Vagina (tissue), 2 donors: ENCODE results near the gene CFAP46. TPM values are rescaled to one million over a fixed set of nuclear protein-coding genes. Genes with fewer than 3 reads are reported as not detected.

Experiments used
- DNase-seq, 2 donors: peaks; one replicate each; pipeline ENCODE4 v3.0.0-alpha.2; 2017; ENCODE audit errors: extremely low spot score in 2 of 2
- H3K27ac ChIP-seq: fragments of 200-600 bp; sonication (generic); one replicate; pipeline ENCODE4 v1.5.1; 2019
- H3K27me3 ChIP-seq: fragments of 200-600 bp; sonication (generic); one replicate; pipeline ENCODE4 v1.5.1; 2019
- H3K36me3 ChIP-seq, 2 donors: fragments of 200-600 bp; sonication (generic); one replicate each; pipeline ENCODE4 v1.5.1; 2017 to 2019
- H3K4me1 ChIP-seq: fragments of 200-600 bp; sonication (generic); one replicate; pipeline ENCODE4 v1.5.1; 2019
- H3K4me3 ChIP-seq, 2 donors: fragments of 200-600 bp; sonication (generic); 1 replicate in 1 of 2; 2 replicates in 1 of 2; pipeline ENCODE4 v1.5.1; 2016 to 2019
- H3K9me3 ChIP-seq: fragments of 200-600 bp; sonication (generic); one replicate; pipeline ENCODE4 v1.5.1; 2019
- CTCF ChIP-seq, 3 experiments: fragments of 450-650 bp in 2 of 3; fragments of 200-600 bp in 1 of 3; sonication (generic) in 1 of 3; IDR thresholded peaks; one replicate each; pipeline ENCODE4 v1.5.1; 2017 to 2019; ENCODE audit warnings: antibody characterized with exemption in 3 of 3, mild to moderate bottlenecking in 2 of 3, moderate library complexity in 2 of 3
- POLR2A ChIP-seq, 2 donors: fragments of 450-650 bp; IDR thresholded peaks; one replicate each; pipeline ENCODE4 v1.6.1; 2017; ENCODE audit warnings: antibody characterized with exemption in 2 of 2, mild to moderate bottlenecking in 2 of 2, moderate library complexity in 2 of 2
- POLR2AphosphoS5 ChIP-seq, 2 donors: sonication (generic); formaldehyde crosslinking; IDR thresholded peaks; one replicate each; pipeline ENCODE4 v1.9.0; 2017; ENCODE audit warnings: antibody characterized with exemption in 2 of 2, mild to moderate bottlenecking in 2 of 2, low read depth in 1 of 2; ENCODE audit not compliant: insufficient read depth in 1 of 2
- intact Hi-C: fragments of 100-400 bp; cut with DNase I; formaldehyde crosslinking; loops from one replicate; pipeline ENCODE4 v1.15.1; 2023
- total RNA-seq: library from RNA; depleted of rRNA; stranded (reverse); fragments of >200 nt; gene quantifications from one replicate; pipeline ENCODE4 v1.2.3, GENCODE V29; 2016

The CFAP46 gene
- total RNA-seq, 1 donor from 2014 or later: not detected

DNA sequence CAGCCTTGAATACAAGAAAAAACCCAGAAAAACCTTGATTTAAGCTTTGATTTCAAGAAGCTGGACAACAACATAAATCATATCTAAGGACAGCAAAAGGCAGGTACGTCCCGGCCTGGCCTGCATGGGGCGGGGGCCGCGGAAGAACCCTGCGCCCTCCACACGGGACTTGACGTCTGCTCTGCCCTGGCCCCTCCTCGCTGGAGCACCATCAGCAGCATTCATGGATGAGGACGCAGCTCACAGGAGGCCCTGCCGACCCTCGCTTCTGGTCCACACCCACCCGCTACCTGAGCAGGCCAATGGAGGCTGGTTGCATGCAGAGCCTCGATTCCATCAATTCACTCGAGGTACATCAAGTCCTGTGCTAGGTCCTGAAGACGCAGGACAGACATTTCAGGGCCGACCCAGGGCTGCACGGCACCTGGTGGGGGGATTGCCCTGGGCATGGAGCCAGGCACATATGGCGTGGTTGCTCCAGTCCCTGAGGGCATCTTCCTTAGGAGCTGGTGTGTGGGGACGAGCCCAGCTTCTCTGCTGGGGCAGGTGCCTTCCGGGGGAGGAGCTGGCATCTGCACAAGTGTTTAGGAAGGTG, 93.3 kb downstream of the CFAP46 start:
- no peaks in the 10 kb centered on the region for H3K9me3 ChIP-seq
- TF ChIP-seq CTCF (IDR thresholded peaks at IDR 0.05) (no peak), POLR2A (IDR thresholded peaks at IDR 0.05) (no peak), POLR2AphosphoS5 (IDR thresholded peaks at IDR 0.05; ENCODE audit: insufficient read depth in 1 of 2, low read depth in 1 of 2) (no peak)
- H3K4me1 ChIP-seq: no peaks in the 10 kb centered on the region
- DNase-seq: no peak
- intact Hi-C loops: no loop called here
- H3K4me3 ChIP-seq: no peak overlapping the region
- no peaks in the 10 kb centered on the region for H3K36me3 ChIP-seq
- no peak overlapping the region for H3K27ac ChIP-seq
- no peaks in the 10 kb centered on the region for H3K27me3 ChIP-seq

DNA sequence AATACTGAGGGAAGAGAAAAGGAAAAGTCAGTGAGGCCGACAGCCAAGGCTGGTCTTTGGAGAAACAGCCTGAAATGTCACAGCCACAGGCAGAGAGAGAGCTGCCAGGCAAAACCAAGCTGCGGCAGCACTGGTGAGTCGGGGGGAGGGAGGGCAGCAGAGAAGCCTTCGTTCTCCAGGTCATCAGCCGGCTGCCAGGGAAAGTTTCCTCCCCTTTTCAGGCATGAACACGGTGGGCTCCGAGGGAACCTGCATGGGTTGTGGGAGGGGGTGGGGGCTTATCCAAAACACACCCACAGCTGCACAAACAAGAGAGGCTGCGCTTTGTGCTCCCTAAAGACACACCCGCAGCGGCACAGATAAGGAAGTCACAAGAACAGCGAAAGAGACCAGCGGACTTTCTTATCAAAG, 94.1 kb downstream of the CFAP46 start:
- intact Hi-C loops: no loop called here
- Histone ChIP-seq H3K27me3 (no peaks in the 10 kb centered on the region), H3K4me1 (no peaks in the 10 kb centered on the region), H3K36me3 (no peaks in the 10 kb centered on the region), H3K27ac (no peak overlapping the region), H3K4me3 (no peak overlapping the region), H3K9me3 (no peaks in the 10 kb centered on the region)
- DNase-seq: no peak
- no peak for TF ChIP-seq POLR2AphosphoS5 (IDR thresholded peaks at IDR 0.05; ENCODE audit: insufficient read depth in 1 of 2, low read depth in 1 of 2)
- no peak for TF ChIP-seq POLR2A (IDR thresholded peaks at IDR 0.05)
- TF ChIP-seq CTCF (IDR thresholded peaks at IDR 0.05): no peak

DNA sequence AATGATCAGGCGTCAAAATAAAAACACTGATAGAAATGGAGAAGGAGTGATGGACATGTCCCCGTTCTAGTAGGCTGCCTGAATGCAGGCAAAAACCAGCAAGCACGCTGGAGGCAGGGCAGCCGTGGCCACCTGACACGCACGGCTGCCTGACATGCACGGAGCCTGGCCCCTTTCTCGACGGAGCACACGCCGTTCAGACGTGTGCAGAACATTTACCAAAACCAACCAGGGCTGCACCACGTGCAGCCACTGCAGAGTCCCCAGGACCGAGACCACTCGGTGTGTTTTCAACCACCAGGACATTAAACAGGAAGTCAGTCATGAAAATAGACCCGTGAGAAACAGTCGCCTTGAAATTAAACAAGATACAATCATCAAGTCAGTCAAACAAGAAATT, 94.5 kb downstream of the CFAP46 start:
- H3K27me3 ChIP-seq: no peaks in the 10 kb centered on the region
- no peaks in the 10 kb centered on the region for H3K4me1 ChIP-seq
- no peak for TF ChIP-seq POLR2AphosphoS5 (IDR thresholded peaks at IDR 0.05; ENCODE audit: insufficient read depth in 1 of 2, low read depth in 1 of 2)
- no peak for TF ChIP-seq POLR2A (IDR thresholded peaks at IDR 0.05)
- TF ChIP-seq CTCF (IDR thresholded peaks at IDR 0.05): no peak
- intact Hi-C loops: no loop called here
- no peaks in the 10 kb centered on the region for H3K36me3 ChIP-seq
- no peak overlapping the region for H3K4me3 ChIP-seq
- no peak for DNase-seq
- no peaks in the 10 kb centered on the region for H3K9me3 ChIP-seq
- no peak overlapping the region for H3K27ac ChIP-seq

- Histone ChIP-seq H3K4me3 (no peak overlapping the region), H3K4me1 (no peaks in the 10 kb centered on the region), H3K27me3 (no peaks in the 10 kb centered on the region), H3K27ac (no peak overlapping the region), H3K36me3 (no peaks in the 10 kb centered on the region), H3K9me3 (no peaks in the 10 kb centered on the region)
- intact Hi-C loops: no loop called here
- TF ChIP-seq CTCF (IDR thresholded peaks at IDR 0.05) (no peak), POLR2AphosphoS5 (IDR thresholded peaks at IDR 0.05; ENCODE audit: insufficient read depth in 1 of 2, low read depth in 1 of 2) (no peak), POLR2A (IDR thresholded peaks at IDR 0.05) (no peak)
- no peak for DNase-seq
Measured at GRCh38 chr10:132847416-132847777, 95.0 kb downstream of the CFAP46 start.

- intact Hi-C loops: no loop called here
- no peaks in the 10 kb centered on the region for H3K36me3 ChIP-seq
- H3K4me3 ChIP-seq: no peak overlapping the region
- H3K9me3 ChIP-seq: no peaks in the 10 kb centered on the region
- no peaks in the 10 kb centered on the region for H3K4me1 ChIP-seq
- H3K27me3 ChIP-seq: no peaks in the 10 kb centered on the region
- DNase-seq: no peak
- TF ChIP-seq CTCF (IDR thresholded peaks at IDR 0.05) (no peak), POLR2AphosphoS5 (IDR thresholded peaks at IDR 0.05; ENCODE audit: insufficient read depth in 1 of 2, low read depth in 1 of 2) (no peak), POLR2A (IDR thresholded peaks at IDR 0.05) (no peak)
- H3K27ac ChIP-seq: no peak overlapping the region
Measured at GRCh38 chr10:132846631-132847415, 95.5 kb downstream of the CFAP46 start.
